Natural killer cell (primary cell): ENCODE results near the gene ARNT2. TPM values are rescaled to one million over a fixed set of nuclear protein-coding genes. Genes with fewer than 3 reads are reported as not detected.
"Not testable (repeated sequence)": the region's sequence is repeated elsewhere in the genome, so short reads cannot be mapped to it uniquely, and the experiment has no call there.

ENCODE experiments used
- ATAC-seq, 3 donors: fragments of 150-1000 bp in 2 of 3; fragments of 200-7000 bp in 1 of 3; cut with Tn5 transposase; 1 replicate in 1 of 3; 2 replicates in 2 of 3; pipeline ENCODE4 v1.10.0; 2021; ENCODE audit warnings: mild to moderate bottlenecking in 2 of 3, moderate library complexity in 2 of 3
- DNase-seq, 2 donors: peaks; one replicate each; pipeline versions ENCODE4 v3.0.0 to v3.0.0-alpha.2; 2013 to 2021; ENCODE audit warnings: mixed read lengths in 1 of 2
- H3K27ac ChIP-seq: one replicate; pipeline ENCODE4 v1.5.1; 2013; ENCODE audit warnings: mild to moderate bottlenecking, low read length
- H3K27me3 ChIP-seq: one replicate; pipeline ENCODE4 v1.6.1; 2013; ENCODE audit warnings: low read length; ENCODE audit not compliant: control insufficient read depth, insufficient read depth
- H3K36me3 ChIP-seq: one replicate; pipeline ENCODE4 v1.6.1; 2013; ENCODE audit warnings: low read length; ENCODE audit not compliant: control insufficient read depth, insufficient read depth
- H3K4me1 ChIP-seq: one replicate; pipeline ENCODE4 v1.6.1; 2013; ENCODE audit warnings: low read length; ENCODE audit not compliant: control insufficient read depth, insufficient read depth
- H3K4me3 ChIP-seq: one replicate; pipeline ENCODE4 v1.5.1; 2013; ENCODE audit warnings: low read length
- H3K9me3 ChIP-seq: one replicate; pipeline ENCODE4 v1.6.1; 2013; ENCODE audit warnings: low read length; ENCODE audit not compliant: control insufficient read depth, insufficient read depth
- H3K27ac Mint-ChIP-seq, 2 donors: one replicate each; pipeline ENCODE4 v1.8.0; 2022; ENCODE audit warnings: mild to moderate bottlenecking in 2 of 2, mixed read lengths in 2 of 2, moderate library complexity in 1 of 2
- H3K27me3 Mint-ChIP-seq, 2 donors: one replicate each; pipeline ENCODE4 v1.8.0; 2022; ENCODE audit warnings: low read depth in 2 of 2, mixed read lengths in 2 of 2
- H3K36me3 Mint-ChIP-seq: one replicate; pipeline ENCODE4 v1.8.0; 2022; ENCODE audit warnings: mixed read lengths
- H3K4me1 Mint-ChIP-seq, 2 donors: one replicate each; pipeline ENCODE4 v1.8.0; 2022; ENCODE audit warnings: mixed read lengths in 2 of 2
- H3K4me3 Mint-ChIP-seq: one replicate; pipeline ENCODE4 v1.8.0; 2022; ENCODE audit warnings: mild to moderate bottlenecking, moderate library complexity, mixed read lengths
- H3K9me3 Mint-ChIP-seq, 2 donors: one replicate each; pipeline ENCODE4 v1.8.0; 2022; ENCODE audit warnings: mixed read lengths in 2 of 2
- WGBS: methylation state at CpG from one replicate; pipeline ENCODE4 v1.1.7; 2013; ENCODE audit warnings: missing lambda C conversion rate; ENCODE audit not compliant: insufficient coverage; 5-methylcytosine and 5-hydroxymethylcytosine counted together
- intact Hi-C: fragments of 100-400 bp; cut with micrococcal nuclease; formaldehyde crosslinking; loops from one replicate; pipeline ENCODE4 v1.14.2; 2022
- total RNA-seq, 4 donors: library from RNA; stranded (reverse); fragments of 120-200 nt in 1 of 4; gene quantifications; one replicate each; pipeline versions ENCODE4 v1.2.3 to v1.2.4, GENCODE V29; 2013 to 2022
- TF ChIP-seq, protein P1 (sequence below): fragments of 200-600 bp; IDR thresholded peaks from one replicate; pipeline ENCODE4 v1.8.0; 2022; ENCODE audit warnings: antibody characterized with exemption

ARNT2 gene
- total RNA-seq, 3 donors from 2014 or later (not counting 1 experiment from before 2014, with no cell fraction given) = not detected

DNA sequence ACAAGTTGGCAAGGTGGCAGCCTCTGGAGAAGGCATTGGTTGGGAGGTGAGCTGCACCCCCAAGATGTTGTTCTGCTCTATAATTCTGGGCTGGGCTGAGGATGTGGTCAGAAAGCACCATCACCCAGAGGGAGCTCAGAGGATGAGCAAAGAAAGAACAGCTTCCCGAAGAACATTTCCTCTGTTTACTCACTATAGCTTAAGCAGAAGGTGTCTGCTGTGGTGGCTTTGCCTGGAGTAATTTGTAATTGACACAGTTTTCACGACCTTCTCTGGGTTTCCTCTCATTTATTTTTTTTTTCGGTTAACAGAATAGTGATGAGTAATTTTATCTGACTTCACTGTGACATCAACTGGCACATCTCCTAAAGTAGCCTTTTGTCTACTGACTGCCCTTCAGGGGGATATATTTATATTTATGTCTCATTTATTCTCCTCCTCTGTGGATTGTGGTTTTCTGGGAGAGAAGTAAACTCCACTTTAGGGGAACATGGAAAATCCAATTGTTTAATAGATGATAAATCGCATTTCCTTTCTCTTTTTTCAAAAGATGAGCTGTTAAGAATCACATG, 241.4 kb downstream of the ARNT2 start:
- Mint-ChIP-seq H3K9me3 (no peaks in the 10 kb centered on the region), H3K27ac (no peak overlapping the region), H3K4me1 (peaks cover 5 to 6% of the 10 kb centered on the region in 2 donors), H3K36me3 (no peaks in the 10 kb centered on the region), H3K4me3 (no peak overlapping the region), H3K27me3 (peaks cover 0 to 8% of the 10 kb centered on the region in 2 donors)
- Histone ChIP-seq H3K4me3 (no peak overlapping the region), H3K27me3 (no peaks in the 10 kb centered on the region), H3K4me1 (no peaks in the 10 kb centered on the region), H3K9me3 (no peaks in the 10 kb centered on the region), H3K27ac (no peak overlapping the region), H3K36me3 (no peaks in the 10 kb centered on the region)
- DNase-seq = no peak
- TF ChIP-seq, protein P1, sequence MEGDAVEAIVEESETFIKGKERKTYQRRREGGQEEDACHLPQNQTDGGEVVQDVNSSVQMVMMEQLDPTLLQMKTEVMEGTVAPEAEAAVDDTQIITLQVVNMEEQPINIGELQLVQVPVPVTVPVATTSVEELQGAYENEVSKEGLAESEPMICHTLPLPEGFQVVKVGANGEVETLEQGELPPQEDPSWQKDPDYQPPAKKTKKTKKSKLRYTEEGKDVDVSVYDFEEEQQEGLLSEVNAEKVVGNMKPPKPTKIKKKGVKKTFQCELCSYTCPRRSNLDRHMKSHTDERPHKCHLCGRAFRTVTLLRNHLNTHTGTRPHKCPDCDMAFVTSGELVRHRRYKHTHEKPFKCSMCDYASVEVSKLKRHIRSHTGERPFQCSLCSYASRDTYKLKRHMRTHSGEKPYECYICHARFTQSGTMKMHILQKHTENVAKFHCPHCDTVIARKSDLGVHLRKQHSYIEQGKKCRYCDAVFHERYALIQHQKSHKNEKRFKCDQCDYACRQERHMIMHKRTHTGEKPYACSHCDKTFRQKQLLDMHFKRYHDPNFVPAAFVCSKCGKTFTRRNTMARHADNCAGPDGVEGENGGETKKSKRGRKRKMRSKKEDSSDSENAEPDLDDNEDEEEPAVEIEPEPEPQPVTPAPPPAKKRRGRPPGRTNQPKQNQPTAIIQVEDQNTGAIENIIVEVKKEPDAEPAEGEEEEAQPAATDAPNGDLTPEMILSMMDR = no peak
- WGBS = 91% methylated on average over 1 of the region's 4 CpGs
- intact Hi-C loops = no loop called here
- ATAC-seq = no peak

DNA sequence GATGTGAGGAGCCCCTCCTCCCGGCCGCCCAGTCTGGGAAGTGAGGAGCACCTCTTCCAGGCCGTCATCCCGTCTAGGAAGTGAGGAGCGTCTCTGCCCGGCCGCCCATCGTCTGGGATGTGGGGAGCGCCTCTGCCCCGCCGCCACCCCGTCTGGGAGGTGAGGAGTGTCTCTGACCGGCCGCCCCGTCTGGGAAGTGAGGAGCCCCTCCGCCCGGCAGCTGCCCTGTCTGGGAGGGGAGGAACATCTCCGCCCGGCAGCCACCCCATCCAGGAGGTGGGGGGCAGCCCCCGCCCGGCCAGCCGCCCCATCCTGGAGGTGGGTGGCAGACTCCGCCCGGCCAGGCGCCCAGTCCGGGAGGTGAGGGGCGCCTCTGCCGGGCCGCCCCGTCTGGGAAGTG, 243.2 kb downstream of the ARNT2 start:
- intact Hi-C loops, H3K4me1 ChIP-seq, H3K4me3 Mint-ChIP-seq, ATAC-seq, H3K27ac Mint-ChIP-seq, H3K27me3 Mint-ChIP-seq, H3K27me3 ChIP-seq, H3K4me1 Mint-ChIP-seq, H3K9me3 ChIP-seq, H3K36me3 ChIP-seq, H3K9me3 Mint-ChIP-seq, H3K36me3 Mint-ChIP-seq, H3K27ac ChIP-seq, DNase-seq, H3K4me3 ChIP-seq: not testable (repeated sequence)
- 96% methylated on average over 30 of the region's 30 CpGs for WGBS

Other genes with a start within 250 kb of the ARNT2 start
- not detected for gene CTXND1, start 152.2 kb upstream of the ARNT2 start, total RNA-seq